ENCODE results near the gene SNX7.

The SNX7 gene

GRCh38 chr1:98661544-98662355 lies at the start of gene SNX7:
Gene SNX7 (plus strand): TSS chr1:98661721. CDS start chr1:98661732, 11 bp downstream.
- DNase-seq, result peak; percentile 4

DNA sequence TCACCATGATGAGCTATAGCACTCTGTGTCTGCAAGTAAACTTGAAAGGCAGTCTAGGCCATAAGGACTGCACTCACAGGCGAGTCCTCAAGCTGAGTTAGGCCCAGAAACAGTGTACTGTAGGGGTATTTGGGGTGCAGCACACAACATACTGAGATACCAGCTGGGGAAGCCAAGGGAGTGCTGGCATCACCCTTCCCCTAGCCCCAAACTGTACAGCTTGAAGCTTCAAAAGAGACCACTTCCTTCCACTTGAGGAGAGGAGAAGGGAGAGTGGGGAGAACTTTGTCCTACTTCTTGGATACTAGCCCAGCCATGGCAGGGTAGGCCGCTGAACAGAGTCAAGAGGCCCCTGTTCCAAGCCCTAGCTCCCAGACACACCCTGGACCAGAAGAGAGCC lies 24.2 kb upstream of the SNX7 start:
- no peak for DNase-seq

DNA sequence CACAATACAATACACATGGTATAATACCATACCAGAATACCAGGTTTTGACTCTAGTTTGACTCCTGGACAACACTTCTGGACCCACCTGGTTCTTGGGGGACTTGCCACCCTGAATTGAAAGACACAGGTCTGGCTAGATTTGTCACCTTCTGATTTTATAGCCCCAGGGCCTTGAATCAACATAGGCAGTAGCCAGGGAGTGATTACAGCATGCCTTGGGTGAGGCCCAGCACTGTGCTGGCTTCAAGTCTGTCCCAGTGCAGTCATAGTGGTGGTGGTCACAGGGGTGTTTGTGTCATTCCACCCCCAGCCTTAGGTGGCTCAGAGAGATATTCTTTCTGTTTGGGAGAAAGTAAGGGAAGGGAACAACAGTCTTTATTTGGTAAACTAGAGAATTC lies 23.3 kb upstream of the SNX7 start:
- no peak for DNase-seq

- no peak for DNase-seq
Observed at GRCh38 chr1:98644510-98644909, 17.0 kb upstream of the SNX7 start.

GRCh38 chr1:98651116-98651632 lies 10.3 kb upstream of the SNX7 start:
- no peak for DNase-seq

GRCh38 chr1:98653123-98653522 lies 8.4 kb upstream of the SNX7 start:
- DNase-seq, result no peak

- no peak for DNase-seq
Observed at GRCh38 chr1:98659879-98660278, 1.6 kb upstream of the SNX7 start.

DNA sequence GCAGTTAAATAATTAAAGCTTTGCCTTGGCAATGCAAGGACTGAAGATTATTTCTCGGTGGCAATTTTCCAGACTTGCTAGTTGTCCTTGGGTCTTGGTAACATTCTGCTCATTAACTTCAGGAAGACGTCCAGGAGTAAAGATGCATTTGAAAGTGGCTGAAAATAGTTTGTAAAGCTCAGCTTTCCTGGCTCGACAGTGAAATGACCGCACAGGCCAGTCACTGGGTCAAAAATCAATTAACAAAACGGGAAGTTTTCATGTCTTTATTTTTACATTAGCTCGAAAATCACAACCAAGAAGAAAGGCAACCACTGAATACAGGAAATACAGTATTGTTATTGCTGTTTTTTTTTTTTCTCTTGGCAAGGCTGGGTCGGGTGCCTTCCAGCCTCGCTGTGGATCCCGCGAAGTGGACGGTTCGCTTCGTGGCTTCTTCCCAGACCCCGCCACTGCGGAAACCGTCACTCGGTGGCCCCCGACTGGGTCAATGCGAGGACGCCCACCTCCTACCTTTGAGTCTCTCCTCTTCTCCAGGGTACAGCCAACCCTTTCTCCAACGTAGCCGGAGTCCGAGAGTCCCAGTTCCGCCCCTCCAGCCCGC lies 479 bp upstream of the SNX7 start:
- no peak for DNase-seq

GRCh38 chr1:98662356-98662670 lies 792 bp downstream of the SNX7 start:
- DNase-seq, result no peak

DNA sequence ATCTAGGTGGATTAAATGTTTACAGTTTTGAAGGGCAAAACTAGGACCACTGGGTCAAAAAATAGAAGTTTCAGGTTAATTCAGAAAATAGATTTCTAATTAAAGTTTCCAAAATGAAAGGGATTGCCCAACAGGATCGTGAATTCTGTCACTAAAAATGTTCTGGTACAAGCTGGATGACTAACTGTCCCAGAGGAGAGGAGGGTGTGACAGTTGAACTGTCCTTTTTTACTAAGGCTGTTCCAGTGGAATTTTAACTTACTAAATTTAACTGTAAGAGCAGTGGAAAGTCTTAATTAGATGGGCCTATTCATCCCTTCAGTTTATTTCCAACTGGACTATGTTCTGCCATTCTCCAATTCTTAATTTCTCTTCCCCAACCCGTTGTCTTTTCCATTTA lies 7.2 kb downstream of the SNX7 start:
- no peak for DNase-seq

DNA sequence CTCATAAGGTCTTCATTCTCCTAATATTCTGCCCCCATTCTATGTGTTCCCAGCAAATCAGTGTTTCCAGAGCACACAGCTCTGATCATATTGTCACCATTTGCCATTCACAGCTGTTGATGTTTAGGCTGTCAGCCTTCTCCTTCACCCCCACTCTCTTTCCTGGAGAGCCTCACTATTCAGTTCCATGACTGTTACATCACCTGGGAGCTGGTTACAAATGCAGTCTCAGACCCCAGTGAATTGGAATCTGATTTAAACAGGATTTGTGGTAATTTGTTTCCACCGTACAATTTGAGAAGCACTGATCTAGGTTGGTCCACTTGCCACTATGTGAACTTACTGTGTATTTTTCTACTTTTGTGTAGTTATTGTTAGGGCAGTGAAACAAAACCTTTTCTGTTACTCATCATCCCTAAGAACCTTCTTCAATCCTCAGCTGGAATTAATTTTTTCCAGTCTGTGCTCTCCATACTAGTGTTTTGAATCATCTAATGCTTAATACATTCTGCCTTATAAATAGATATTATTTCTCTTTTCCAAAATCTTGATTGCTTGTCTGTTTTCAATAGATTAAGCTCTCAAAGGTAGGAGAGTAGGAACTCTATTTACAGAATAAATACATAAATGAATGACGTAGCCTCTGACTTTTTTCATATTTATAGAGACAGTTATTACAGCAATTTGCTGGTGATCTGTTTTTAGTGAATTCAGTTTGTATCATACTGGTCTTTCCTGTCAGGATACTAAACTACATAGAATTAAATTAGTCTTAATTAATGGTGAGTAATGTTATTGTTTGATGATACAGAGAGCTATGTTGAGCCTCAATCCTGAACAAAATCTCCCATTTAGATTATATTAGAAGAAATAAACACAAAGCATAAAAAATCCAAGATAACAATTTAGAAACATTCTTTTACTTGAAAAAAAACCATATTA lies 8.1 kb downstream of the SNX7 start:
- DNase-seq, result no peak

DNA sequence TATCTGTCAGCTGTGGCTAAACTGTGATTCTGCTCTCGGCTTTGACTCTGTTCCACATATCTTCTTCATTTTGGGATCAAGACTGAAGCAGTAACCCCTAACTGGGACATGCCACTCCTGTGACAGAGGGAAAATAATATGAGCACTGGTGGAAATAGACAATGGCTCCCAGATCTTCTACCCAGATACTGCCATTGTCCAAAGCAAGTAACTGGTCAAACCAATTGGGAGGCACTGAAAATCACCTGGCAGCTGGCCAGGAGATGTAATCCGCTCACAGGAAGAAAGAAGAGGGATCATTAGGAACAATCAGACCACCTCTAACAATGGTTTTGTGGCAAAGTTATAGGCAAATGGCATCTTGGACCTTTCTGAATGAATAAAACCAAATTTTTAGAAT lies 10.7 kb downstream of the SNX7 start:
- DNase-seq, result no peak

GRCh38 chr1:98674075-98674781 lies 12.7 kb downstream of the SNX7 start:
- DNase-seq, result no peak

GRCh38 chr1:98675282-98675681 lies 13.8 kb downstream of the SNX7 start:
- no peak for DNase-seq

GRCh38 chr1:98677288-98677687 lies 15.8 kb downstream of the SNX7 start:
- no peak for DNase-seq

DNA sequence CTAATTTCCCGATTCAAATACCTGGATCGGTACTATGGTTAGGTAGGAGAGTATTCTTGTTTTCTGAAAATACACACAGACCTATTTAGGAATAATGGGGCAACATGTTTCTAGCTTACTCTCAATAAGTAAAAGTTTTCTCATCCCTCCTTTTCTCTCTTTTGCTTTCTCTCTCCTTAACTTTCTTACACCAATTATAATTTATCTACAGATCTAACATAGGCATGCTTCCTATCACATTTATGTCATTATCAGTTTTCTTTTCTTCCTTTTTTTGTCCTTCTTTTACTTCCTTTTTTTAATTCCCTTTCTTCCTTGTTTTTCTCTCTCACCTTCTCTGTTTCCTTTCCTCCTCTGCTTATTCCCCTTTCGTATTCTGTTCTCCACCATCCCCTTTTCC lies 20.3 kb downstream of the SNX7 start:
- DNase-seq, result no peak

GRCh38 chr1:98688110-98688739 lies 26.7 kb downstream of the SNX7 start:
- no peak for DNase-seq

- no peak for DNase-seq
Observed at GRCh38 chr1:98690576-98690975, 29.1 kb downstream of the SNX7 start.

DNA sequence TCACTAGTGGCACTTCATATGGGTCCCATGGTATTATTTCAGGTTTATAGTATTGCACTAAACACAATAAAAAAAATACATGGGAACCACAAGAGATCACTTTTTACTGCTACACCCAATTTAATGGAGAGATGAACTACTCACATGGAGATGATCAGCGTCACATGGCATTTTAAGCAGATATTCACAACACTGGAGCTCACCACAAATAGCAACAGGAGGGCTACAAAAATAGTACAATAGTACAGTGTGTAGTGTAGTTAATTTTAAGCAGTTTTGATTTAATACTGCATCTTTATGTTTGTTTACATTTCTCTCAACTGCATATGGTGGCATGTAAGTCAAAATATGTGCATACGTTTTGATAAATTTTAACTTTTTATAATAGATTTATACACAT lies 31.0 kb downstream of the SNX7 start:
- no peak for DNase-seq

- no peak for DNase-seq
Observed at GRCh38 chr1:98693385-98693784, 31.9 kb downstream of the SNX7 start.

DNA sequence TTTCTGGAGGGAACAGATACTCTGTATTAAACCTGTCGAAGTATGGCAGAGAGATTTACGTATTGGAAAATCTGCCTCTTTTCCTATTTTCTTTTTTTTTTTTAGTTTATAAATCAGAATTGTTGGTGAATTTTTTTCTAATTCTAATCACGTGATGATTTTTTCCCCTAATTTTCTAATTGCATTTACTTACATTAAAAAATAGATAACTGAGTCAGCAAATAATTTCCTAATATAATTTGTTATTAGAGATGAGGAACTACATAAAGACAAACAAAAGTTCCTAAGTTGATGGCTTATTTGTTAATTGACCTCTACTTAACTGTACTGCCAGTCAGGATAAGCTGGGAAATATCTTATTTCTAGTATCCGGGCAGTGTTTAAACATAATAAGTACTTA lies 34.6 kb downstream of the SNX7 start:
- no peak for DNase-seq

DNA sequence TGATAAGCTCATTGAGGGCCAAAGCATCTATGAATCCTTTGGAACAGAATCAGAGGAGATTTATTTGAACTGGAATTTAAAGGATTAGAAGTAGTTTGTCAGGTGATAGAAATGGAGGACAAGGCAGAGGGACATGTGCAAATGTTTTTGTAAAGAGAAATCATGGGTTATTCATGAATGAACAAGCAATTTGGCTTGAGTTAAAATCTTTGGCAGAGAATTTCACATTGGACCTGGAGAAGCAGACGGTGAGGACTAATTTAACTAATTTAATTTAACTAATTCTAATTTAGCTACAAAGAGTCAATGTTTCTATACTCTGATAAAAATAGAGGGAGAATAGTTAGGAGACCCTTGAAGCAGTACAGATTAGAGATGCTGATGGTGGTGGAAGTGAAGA lies 36.3 kb downstream of the SNX7 start:
- no peak for DNase-seq

Data from CD4-positive, alpha-beta T cell treated with Interleukin-21 for 1 hour (primary cell).